B cell (primary cell): ENCODE results near the gene STARD3.

Experiments
- CTCF ChIP-seq: fragments of 200-600 bp; IDR thresholded peaks from one replicate; pipeline ENCODE4 v1.8.0; 2022; ENCODE audit warnings: antibody characterized with exemption, mild to moderate bottlenecking
- EZH2 ChIP-seq: IDR thresholded peaks from 2 replicates; pipeline ENCODE4 v1.6.1; 2012; ENCODE audit warnings: borderline replicate concordance, low read depth, mild to moderate bottlenecking, moderate library complexity, low read length; ENCODE audit not compliant: insufficient read depth, poor library complexity, severe bottlenecking

GRCh38 chr17:39709319-39709997, 72.5 kb downstream of the STARD3 start:
- no peak for TF ChIP-seq CTCF
- no peak for TF ChIP-seq EZH2
